ENCODE results near the gene AQP9.
"Not testable (repeated sequence)": the region's sequence is repeated elsewhere in the genome, so short reads cannot be mapped to it uniquely, and the experiment has no call there.

Gene AQP9

GRCh38 chr15:58200739-58201138, 62.6 kb downstream of the AQP9 start:
- H3K4me3 ChIP-seq (replicated peaks; ENCODE audit: insufficient read depth, low read length): no peak overlapping the region
- TF ChIP-seq GABPA (IDR thresholded peaks at IDR 0.05; ENCODE audit: low read depth): no peak
- no peak for TF ChIP-seq CTCF (IDR thresholded peaks at IDR 0.05; ENCODE audit: insufficient read depth, low read length)
- no peak for TF ChIP-seq SPI1 (IDR thresholded peaks at IDR 0.05; ENCODE audit: borderline replicate concordance, low read depth)
- no peak for TF ChIP-seq POLR2AphosphoS5 (IDR thresholded peaks at IDR 0.05; ENCODE audit: low read depth)
- TF ChIP-seq REST (IDR thresholded peaks at IDR 0.05; ENCODE audit: insufficient replicate concordance, low read depth): no peak
- no peaks in the 10 kb centered on the region for H3K27me3 ChIP-seq (ENCODE audit: insufficient read depth, poor library complexity, severe bottlenecking)
- no peak for DNase-seq (ENCODE audit: low read depth in 1 of 2, low spot score in 1 of 2)
- H3K27ac ChIP-seq (replicated peaks): no peak overlapping the region

GRCh38 chr15:58201516-58201915, 63.3 kb downstream of the AQP9 start:
- Histone ChIP-seq H3K27ac (replicated peaks) (no peak overlapping the region), H3K4me3 (replicated peaks; ENCODE audit: insufficient read depth, low read length) (no peak overlapping the region), H3K27me3 (ENCODE audit: insufficient read depth, poor library complexity, severe bottlenecking) (no peaks in the 10 kb centered on the region)
- no peak for TF ChIP-seq CTCF (IDR thresholded peaks at IDR 0.05; ENCODE audit: insufficient read depth, low read length)
- no peak for TF ChIP-seq POLR2AphosphoS5 (IDR thresholded peaks at IDR 0.05; ENCODE audit: low read depth)
- no peak for DNase-seq (ENCODE audit: low read depth in 1 of 2, low spot score in 1 of 2)

GRCh38 chr15:58203537-58203936, 65.4 kb downstream of the AQP9 start:
- no peak for DNase-seq (ENCODE audit: low read depth in 1 of 2, low spot score in 1 of 2)
- Histone ChIP-seq H3K27me3 (ENCODE audit: insufficient read depth, poor library complexity, severe bottlenecking) (no peaks in the 10 kb centered on the region), H3K27ac (replicated peaks) (no peak overlapping the region), H3K4me3 (replicated peaks; ENCODE audit: insufficient read depth, low read length) (no peak overlapping the region)
- TF ChIP-seq POLR2AphosphoS5 (IDR thresholded peaks at IDR 0.05; ENCODE audit: low read depth) (no peak), CTCF (IDR thresholded peaks at IDR 0.05; ENCODE audit: insufficient read depth, low read length) (no peak), SPI1 (IDR thresholded peaks at IDR 0.05; ENCODE audit: borderline replicate concordance, low read depth) (no peak), REST (IDR thresholded peaks at IDR 0.05; ENCODE audit: insufficient replicate concordance, low read depth) (no peak), GABPA (IDR thresholded peaks at IDR 0.05; ENCODE audit: low read depth) (no peak)

- no peaks in the 10 kb centered on the region for H3K27me3 ChIP-seq (ENCODE audit: insufficient read depth, poor library complexity, severe bottlenecking)
- no peak for DNase-seq (ENCODE audit: low read depth in 1 of 2, low spot score in 1 of 2)
- H3K27ac ChIP-seq (replicated peaks): no peak overlapping the region
- no peak for TF ChIP-seq REST (IDR thresholded peaks at IDR 0.05; ENCODE audit: insufficient replicate concordance, low read depth)
- no peak for TF ChIP-seq GABPA (IDR thresholded peaks at IDR 0.05; ENCODE audit: low read depth)
- TF ChIP-seq SPI1 (IDR thresholded peaks at IDR 0.05; ENCODE audit: borderline replicate concordance, low read depth): no peak
- TF ChIP-seq POLR2AphosphoS5 (IDR thresholded peaks at IDR 0.05; ENCODE audit: low read depth): no peak
- no peak for TF ChIP-seq CTCF (IDR thresholded peaks at IDR 0.05; ENCODE audit: insufficient read depth, low read length)
- no peak overlapping the region for H3K4me3 ChIP-seq (replicated peaks; ENCODE audit: insufficient read depth, low read length)
These were observed 68.0 kb downstream of the AQP9 start for GRCh38 chr15:58206151-58206550.

- not testable (repeated sequence) for DNase-seq (ENCODE audit: low read depth in 1 of 2, low spot score in 1 of 2); H3K27ac ChIP-seq (replicated peaks); H3K27me3 ChIP-seq (ENCODE audit: insufficient read depth, poor library complexity, severe bottlenecking); H3K4me3 ChIP-seq (replicated peaks; ENCODE audit: insufficient read depth, low read length)
These were observed 70.0 kb downstream of the AQP9 start for GRCh38 chr15:58208217-58208616.
